GM21447 (cell line): Measurements from ENCODE around the gene NFKBIE.

ENCODE experiments used
- ATAC-seq: cut with Tn5 transposase; IDR thresholded peaks from one replicate; pipeline ENCODE4 v1.9.1; 2021; ENCODE audit not compliant: unreplicated experiment

NFKBIE gene

DNA sequence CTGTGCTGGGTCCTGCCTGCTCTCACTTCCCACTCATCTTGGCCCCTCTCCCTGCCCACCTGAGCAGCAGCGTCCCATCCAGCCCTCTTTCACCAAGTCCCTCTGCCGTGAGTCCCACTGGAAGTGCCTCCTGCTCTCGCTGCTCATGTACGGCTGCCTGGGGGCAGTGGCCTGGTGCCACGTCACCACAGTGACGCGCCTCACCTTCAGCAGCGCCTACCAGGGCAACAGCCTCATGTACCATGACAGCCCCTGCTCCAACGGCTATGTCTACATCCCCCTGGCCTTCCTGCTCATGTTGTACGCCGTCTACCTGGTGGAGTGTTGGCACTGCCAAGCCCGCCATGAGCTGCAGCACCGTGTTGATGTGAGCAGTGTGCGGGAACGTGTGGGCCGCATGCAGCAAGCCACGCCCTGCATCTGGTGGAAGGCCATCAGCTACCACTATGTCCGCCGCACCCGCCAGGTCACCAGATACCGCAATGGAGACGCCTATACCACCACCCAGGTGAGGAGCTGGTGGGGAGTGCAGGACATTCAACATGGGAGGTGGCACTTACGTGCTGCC lies 7.7 kb upstream of the NFKBIE start:
- no peak for ATAC-seq

DNA sequence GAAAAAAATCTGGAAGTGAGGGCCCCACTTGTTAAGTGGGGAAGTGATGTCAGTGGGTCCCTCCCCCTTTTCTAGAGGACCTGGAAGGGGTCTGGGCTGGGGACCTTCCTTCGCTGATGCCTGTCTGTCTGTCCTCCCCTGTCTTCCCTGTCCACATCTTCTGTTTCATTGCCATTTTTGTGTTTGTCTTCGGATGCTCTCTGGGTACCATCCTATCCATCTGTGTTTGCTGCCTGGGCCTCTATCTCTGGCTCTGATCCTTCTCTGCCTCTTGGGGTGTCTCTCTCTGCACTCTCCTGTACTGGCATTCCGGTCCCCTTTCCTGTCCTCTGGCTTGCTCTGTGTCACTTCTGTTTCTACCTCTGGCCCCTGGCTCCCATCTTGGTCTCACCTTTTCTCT lies 7.2 kb upstream of the NFKBIE start:
- no peak for ATAC-seq

DNA sequence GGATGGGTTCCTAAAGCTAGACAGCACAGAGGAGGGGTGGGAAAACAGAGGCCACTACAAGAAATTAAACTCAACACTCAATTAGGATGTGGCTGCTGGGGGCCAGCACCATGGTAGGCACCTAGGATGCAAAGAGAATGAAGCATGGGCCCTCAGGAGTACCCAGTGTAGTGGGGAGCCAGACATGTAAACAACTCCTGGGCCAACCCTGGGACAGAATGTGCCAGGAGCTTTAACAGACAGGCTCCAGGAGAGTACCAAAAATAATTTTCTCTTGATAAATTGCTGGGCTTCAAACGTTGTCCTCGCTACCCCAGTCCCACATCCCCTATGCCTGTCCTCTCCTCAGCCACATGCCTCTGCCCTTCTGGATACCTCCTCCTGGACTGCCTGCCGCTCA lies 6.6 kb upstream of the NFKBIE start:
- ATAC-seq = no peak

DNA sequence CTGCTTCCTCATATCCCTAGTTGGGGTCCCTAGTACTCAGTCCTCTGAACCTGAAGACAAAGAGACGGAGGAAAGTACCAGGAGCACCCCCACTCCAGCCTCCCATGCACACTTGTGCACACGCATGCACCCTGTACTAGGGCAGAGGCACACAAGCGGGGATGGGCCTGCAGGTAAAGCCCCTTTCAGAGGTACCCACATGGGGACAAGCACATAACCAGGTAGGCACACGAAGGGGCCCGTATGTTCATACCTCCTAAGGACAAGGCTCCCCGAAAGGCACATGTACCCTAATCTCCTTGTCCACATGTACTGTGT lies 6.0 kb upstream of the NFKBIE start:
- no peak for ATAC-seq

DNA sequence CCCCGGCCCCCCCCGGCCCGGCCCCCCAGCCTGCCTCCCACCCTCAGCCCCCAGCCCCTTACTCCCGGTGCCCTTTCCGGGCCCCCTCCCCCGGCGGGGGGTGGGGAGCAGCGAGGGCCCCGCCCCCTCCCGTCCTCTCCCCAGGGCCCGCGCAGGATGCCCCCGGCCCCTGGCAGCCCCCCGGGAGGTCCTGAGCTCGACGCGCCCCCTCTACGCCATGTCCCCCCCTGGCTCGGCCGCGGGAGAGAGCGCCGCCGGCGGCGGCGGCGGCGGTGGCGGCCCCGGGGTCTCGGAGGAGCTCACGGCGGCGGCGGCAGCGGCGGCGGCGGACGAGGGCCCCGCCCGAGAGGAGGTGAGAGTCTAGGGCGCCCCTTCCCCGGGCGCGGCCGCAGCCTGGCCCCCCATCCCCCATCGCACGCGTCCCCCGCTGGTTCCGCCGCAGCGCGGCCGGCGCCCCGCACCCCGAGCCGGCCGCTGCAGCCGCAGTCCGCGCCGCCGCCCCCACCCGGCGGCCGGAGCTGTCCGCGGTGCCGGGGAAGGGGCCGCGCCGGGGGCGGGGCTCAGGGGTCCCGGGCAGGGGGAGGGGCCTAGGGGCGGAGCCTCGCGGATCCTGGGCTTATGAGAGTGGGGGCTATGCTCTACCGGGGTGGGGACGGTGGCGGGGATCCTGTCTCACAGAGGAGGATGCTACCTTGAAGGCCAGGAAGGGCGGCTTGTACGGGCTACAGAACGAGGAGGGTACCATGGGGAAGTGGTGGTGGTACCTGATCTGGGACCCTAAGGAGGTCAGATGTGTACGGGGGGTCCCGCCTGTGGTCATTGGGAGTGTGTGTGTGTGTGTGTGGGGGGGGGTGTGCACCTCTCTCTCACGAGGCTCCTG lies 5.4 kb upstream of the NFKBIE start:
- ATAC-seq = no peak

DNA sequence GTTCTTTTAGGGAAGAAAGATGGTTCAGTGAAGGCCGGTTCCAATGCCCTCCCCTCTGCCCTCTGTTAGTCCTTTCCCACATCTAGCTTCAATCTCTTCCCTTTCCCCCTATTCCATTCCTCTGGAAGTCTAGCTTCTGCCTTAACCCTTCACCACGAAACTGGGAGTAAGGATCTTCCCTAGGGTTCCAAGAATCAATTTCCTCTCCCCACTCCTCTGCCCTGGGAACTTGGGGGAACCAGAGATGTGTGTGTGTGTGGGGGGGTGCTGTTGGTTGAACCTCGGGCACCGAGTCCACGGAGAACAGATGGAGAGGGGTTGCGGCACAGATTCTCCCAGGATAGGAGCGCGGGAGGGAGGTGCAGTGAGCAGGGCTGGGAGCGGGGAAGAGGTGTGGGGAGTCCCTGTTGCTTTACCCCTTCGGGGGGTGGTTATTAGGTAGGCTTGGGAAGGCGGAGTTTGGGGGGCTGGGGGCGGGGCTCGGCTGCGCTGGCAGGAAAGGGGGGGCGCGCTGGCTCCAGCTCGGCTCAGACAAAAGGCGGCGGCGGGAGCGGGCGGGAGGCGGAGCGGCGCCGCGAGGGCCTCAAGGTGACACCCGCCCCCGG lies 4.7 kb upstream of the NFKBIE start, which contains the start of gene TMEM151B:
TMEM151B (plus strand) TSS at position 530 of the 605 bp plus-strand sequence. CDS start 293 bp downstream, outside the sequence.
- ATAC-seq = no peak

DNA sequence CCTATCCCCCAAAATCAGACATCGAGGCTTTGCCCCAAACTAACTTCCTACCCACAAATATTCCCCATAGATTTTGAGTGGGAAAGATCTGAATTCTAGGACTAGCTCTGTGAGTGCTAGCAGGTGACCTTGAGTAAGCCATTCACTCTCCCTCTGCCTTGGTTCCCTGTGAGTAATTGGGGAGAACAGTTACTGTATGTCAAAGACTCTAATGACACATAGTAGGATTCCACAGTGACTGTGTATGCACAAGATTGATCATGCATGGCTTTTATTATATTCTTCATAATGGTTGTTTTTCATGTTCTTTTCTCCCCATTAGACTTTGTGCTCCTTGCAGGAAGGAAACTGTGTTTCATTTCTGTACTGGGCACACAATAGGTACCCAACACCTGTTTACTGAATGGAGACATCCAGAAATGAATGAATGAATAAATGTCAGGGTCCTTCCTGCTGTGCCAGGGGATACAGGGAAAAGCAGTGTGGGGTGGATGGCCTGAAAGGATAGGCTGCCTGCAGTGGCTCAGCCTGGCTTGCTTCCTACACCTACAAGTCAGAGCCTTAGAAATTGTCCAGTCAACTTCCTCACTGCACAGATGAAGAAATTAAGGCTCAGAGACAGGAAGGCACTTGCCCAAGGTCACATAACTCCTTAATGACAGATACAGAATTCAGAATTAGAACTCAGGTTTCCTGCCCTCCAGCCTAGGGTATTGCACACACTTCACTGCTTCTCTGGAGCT lies 4.0 kb upstream of the NFKBIE start:
- no peak for ATAC-seq

DNA sequence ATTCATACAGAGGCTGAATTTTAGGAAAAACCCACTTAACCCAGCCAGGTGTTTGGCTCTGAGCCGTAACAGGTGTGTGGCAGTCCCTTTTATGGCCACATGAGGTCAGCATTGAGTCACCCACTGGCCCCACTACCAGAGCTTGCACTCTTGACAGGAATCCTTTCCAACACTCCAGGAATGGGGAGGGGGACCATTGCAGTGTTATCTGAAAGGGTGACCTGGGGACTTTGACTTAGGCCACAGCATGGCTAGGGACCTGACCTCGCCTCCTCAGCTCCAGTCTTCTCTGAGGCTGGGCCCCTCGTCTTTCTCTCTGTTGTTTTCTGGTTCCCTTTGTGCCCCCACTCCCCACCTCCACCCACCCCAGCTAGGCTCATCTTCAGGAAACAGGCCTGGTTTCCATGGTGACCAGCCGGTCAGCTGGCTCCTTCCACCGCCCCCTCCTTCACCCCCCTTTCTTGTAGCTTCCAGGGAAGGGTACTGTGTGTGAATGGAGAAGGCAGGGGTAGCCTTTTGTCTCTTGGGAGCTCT lies 2.8 kb upstream of the NFKBIE start:
- no peak for ATAC-seq

DNA sequence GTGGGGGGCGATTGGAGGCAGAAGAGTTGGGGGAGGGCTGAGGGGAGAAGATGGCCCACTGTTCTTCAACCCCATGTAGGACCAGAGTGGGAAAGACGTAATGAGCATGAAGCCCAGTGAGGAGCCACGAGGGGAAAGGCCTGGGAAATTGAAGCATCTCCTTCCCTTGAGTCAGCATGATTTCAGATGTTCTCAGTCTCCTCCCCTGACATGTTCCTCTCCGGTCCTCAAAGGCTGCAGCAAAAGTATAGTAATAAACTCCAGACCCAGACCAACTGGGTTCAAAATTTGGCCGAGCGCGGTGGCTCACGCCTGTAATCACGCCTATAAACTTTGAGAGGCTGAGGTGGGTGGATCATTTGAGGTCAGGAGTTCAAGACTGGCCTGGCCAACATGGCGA lies 1.9 kb upstream of the NFKBIE start:
- ATAC-seq = no peak

DNA sequence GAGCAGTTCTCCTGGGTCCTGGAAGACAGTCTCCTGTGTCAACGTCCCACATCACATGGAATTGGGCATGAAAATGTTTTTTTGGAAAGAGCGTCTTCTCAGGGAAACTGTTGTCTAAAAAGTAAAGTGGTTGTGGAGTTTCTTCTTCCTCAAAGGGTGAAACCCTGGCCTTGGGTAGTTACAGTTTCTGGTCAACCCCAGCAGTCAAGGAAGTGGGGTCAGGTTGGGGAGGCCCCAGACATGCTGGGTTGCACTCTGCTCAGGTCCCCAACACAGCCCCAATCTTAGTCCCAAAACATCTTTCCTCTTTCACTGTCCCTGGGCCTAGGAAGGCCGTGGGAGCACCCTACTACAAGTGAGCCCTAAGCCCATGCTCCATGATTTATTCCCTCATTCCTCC lies 996 bp upstream of the NFKBIE start:
- peak; percentile 35 for ATAC-seq

DNA sequence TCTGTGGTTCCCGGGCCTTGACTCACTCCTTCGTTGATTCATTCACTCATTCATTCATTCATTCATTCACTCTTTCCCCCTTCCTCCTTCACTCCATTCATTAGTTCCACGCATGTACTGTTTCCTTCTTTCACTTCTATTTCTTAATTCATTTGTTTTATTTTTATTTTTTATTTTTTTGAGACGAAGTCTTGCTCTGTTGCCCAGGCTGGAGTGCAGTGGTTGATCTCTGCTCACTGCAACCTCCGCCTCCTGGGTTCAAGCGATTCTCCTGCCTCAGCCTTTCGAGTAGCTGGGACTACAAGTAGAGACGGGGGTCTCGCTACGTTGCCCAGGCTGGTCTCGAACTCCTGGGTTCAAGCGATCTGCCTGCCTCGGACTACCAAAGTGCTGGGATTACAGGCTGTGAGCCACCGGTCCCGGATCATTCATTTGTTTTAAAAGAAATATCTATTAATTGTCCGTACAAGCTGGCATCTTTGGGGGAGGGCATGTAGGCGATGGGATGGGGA lies 427 bp upstream of the NFKBIE start:
- ATAC-seq = no peak

DNA sequence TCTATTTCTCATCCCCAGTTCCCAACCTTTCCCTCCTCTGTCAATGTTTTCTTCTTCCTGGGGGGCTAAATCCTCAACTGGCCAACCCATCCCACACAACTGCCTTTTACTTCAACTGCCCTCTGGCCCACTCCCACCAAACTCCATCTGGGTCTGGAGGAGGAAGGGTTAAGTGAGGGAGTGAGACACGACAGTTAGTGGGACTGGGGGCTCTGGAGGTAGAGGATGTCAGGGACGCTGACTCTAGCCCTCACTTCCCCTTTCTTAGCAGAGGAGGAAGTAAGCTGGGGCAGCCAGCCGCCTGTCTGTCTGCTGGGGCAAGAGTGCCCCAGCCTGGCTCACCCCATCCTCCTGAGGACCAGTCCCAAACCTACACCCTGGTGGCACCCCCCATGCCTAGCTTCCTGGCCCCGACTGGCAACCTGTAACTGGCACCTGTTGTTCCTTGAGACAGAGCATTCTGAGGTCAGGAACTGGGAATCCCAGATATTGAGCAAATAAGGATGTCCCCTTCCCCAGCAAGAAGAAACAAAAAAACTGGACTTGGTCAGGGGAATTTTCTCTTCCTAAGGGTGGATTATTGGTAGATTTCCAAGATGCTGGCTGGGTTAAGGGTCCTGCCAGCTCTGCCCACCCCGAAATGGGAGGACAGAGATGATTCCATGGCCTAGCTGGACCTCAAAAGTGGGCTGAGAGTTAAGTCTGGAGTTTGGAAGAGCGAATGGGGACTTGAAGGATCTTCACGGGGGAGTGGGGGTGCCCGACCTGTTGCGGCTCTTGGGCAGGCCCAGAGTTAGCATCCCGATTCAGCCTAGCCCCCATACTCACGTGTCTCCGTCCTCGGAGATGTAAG lies 971 bp downstream of the NFKBIE start:
- no peak for ATAC-seq

DNA sequence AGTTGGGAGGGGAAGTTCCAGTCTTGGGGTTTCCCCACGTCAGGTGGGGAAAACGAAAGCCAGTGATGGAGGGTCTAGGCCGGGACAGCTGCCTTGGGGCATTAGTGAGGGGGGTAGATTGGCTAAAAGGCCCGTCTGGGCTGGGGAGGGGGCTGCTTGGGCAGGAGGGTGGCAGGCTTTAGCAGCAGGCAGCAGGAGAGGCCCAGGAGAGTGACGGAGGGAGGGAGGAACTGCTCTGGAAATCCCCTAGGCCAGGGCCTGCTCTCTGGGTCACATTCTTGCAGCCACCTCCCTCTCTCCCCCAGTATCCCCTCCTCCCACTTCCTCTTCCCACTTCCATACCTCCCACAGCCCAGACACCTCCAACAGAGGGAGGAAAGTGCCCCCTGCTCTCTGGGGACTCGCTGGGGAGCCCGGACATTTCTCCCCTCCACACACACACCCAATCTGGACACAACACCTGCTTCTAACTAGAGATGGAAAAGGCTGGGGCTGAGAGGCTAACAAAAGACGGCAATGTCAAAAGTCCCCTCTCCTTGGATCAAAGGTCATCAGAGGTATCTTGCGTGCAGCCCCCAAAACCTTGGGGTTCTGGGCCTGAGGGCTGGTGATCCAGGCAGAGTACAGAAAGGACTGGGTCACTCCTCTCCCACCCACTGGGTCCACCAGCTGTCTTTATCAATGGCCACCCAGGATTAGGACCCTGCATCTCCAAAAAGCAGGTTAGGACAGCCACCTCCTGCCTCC lies 1.8 kb downstream of the NFKBIE start:
- ATAC-seq = no peak

DNA sequence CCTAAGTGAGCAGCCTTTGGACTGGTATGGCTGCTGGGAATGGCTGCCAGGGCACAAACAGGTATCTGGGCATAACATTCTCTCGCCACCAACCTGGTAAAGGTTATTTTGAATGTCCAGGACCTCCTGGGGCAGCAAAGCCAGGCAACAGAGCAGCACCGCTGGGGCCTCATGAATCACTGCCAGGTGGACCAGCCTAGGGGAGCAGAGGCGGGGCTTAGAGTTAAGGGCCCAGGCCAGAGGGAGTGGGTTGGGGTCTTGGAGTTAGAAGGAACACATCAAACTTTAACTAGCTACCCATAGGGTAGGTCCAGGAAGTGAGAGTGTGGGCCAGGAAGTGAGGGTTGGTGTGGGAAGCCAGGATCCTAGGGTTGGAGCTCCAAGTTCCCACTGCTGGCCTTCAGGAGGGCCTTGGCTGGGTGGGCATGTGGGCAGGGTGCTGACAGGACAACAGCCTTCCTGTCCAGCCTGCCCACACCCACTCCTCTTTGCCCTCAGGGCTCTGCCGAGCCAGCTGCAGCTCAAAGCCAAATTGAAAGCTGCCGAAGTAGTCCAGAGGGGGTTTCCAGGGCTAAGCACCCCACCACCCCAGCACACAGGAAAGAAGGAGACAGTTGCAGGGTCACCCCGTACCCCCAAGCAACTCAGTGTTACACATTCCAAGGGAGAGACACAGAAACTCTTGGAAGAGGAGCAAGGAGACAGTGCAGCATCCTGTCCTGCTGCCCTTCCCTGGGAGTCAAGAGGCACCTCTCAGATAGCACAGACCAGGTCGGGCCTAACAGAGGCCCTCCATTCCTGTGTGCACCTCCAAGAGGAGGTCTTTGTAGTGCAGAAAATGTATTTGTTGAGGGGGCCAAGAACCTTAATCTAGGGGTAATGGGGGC lies 2.6 kb downstream of the NFKBIE start:
- no peak for ATAC-seq

DNA sequence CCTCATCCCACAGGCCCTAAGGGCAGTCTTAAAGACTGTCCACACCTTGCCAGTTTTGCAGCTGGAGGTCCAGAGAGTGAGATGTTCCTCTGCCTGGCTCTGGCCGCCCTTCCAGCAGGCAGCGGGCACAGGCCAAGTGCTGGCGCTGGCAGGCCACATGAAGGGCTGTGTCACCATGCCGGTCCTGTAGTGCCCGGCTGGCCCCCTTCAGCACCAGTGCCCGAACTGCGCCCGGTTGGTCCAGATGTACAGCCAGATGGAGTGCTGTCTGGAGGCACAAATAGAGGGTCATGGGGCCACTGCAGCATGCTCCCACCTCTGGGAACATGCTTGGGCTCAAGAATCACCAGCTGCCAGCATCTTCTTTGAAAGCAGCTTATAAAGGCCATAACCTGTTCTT lies 3.8 kb downstream of the NFKBIE start:
- ATAC-seq = no peak

DNA sequence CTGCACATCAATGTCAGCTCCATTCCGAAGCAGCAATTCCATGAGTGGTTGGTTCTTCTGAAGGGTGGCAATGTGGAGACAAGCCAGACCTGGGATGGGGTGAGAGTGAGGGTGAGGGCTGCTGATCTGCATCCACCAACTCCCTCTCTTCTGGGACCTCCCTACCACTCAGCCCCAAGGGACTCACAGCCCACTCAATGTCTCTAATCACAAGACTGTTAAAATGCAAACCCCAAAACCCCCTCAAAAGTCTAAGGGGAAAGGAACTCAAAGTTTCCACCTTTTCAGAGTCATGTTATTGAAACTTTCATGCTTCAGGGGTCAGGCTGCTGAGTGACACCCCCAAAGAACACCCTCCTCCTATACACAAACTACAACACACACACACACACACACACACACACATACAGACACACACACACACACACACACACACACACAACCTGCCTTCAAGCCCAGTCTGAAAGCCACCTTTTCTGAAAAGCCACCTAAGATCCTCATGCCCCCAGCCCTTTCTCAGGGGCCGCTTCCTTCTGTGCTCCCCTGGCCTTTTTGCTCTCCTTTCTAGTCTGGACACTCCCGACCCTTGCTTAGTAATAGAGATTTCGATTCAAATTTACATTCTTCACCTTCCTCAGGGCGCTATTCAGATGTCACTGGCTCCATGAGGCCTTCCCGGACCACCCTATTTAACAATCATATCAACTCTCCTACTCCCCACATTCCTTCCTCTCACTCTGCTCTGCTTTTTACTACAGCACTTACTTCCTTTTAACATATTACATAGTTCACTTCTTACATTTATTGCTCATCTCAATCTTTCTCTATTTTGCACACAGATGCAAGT lies 4.7 kb downstream of the NFKBIE start:
- no peak for ATAC-seq

DNA sequence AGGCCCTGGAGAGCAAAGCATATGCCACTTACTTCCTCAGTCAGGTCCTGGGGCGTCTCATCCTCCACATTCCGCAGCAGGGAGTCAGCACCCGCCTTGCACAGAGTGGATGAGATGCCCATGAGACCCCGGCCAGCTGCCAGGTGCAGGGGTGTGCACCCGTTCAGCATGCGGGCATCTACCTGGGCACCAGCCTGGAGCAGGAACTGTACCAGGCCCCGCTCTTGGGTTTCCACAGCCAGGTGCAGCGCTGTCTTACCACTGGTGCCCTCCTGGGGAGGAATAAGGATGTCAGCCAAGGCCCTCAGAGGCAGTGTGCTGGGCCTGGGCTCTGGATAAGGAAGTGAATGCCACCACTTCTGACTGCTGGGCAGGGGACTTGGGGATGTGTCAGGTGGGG lies 5.3 kb downstream of the NFKBIE start:
- ATAC-seq = no peak

DNA sequence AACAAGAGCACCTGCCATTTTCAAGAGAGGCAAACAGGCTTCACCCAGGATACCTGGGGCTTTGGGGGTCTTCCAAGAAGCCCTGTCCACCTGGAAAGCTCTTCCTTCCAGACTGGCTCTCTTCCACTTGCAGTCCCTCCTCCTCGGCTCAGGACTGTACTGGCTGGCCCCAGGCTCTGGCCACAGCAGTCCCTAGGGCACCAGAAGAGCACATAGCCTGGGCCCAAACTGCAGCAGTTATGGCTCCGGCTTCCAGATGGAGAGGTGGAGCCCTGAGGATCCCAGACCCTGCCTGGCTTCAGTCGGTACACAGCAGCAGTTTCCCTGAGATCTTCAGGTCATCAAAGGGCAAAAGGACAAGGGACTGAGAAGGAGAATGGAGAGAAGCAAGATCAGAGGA lies 6.4 kb downstream of the NFKBIE start:
- no peak for ATAC-seq
